Epithelial cell of esophagus (primary cell): ENCODE measurements around the gene USP17L11.
A peak's percentile ranks its signal among the peaks of the same experiment; 100 is the strongest.
"Not testable (repeated sequence)": the region's sequence is repeated elsewhere in the genome, so short reads cannot be mapped to it uniquely, and the experiment has no call there.

Experiments
- DNase-seq: peaks from one replicate; pipeline ENCODE4 v3.0.0; 2010; ENCODE audit warnings: low read depth
- H3K4me3 ChIP-seq: 2 replicates; pipeline ENCODE4 v1.5.1; 2011; ENCODE audit warnings: mild to moderate bottlenecking, low read length, control low read depth

The USP17L11 gene, protein sequence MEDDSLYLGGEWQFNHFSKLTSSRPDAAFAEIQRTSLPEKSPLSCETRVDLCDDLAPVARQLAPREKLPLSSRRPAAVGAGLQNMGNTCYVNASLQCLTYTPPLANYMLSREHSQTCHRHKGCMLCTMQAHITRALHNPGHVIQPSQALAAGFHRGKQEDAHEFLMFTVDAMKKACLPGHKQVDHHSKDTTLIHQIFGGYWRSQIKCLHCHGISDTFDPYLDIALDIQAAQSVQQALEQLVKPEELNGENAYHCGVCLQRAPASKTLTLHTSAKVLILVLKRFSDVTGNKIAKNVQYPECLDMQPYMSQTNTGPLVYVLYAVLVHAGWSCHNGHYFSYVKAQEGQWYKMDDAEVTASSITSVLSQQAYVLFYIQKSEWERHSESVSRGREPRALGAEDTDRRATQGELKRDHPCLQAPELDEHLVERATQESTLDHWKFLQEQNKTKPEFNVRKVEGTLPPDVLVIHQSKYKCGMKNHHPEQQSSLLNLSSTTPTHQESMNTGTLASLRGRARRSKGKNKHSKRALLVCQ

DNA sequence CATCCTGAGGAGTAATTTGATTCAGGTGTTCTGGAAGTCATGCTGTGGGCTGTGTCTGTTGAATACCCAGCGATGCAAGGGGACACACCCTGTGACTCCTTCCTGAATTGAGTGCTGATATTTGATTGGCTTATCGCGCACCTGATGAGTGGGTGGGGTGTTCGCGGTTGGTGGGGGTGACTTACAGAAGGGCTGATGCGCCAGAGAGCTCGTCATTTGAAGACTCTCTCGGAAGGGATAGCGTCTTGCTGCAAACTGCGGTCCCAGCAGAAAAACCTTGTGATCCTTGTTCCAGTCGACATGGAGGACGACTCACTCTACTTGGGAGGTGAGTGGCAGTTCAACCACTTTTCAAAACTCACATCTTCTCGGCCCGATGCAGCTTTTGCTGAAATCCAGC lies at the start of gene USP17L11:
Gene USP17L11 (plus strand): TSS at position 301 of the 400 bp plus-strand sequence. CDS start 0 bp downstream, at position 301.
- not testable (repeated sequence) for DNase-seq, H3K4me3 ChIP-seq

DNA sequence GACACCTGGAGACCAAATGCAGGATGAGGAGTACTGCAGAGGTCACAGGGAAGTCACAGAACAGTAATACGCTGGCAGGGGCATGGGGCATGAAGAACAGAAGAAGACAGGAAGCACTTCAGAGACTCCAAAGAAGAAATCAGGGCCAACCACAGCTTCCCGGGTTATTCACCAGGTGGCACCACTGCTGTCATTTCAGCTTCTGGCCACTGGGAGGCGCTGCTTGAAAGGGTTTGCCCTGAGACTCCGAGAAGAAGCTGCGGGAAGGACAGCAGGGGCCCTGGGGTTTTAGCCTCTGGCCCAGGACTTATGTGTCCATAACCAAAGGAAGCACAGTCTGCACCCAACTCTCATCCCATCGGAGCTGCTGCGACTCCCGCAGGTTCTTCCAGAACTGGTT lies 49.2 kb upstream of the USP17L11 start:
- DNase-seq, H3K4me3 ChIP-seq: not testable (repeated sequence)

DNA sequence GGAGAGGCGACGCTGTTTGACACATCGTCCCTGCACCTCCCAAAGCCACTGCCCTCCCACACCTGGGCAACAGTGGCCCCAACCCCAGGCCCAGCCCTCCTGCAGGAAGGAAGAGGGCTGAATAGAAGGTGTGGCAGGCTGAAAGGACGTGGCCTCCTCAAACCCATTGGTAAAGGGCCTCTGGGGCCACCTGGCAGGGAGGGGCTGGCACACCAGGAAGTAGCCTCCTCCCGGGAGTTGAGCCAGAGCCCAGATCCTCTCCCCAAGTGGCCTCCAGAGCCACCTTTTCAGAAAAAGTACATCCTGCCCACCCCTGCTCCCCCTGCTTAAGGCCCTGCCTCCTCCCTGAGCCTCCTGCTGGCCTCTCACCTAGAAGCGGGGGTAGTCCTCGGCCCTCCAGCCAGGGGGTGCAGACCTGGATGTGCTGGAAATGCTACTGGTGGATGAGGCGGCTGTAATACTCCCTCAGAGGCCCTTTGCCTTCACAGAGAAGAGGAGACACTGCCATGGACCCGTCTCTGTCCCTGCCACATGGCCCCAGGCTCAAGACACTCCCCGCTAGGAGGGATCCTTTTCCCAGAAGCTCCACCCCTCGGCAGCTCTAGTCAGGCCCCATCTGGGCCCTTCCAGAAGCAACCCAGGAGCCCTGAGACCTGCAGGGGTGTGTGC lies 45.3 kb upstream of the USP17L11 start, which contains the start of gene FAM90A26:
Gene FAM90A26 (plus strand): TSS at position 619 of the 669 bp plus-strand sequence. CDS start 2,764 bp downstream, outside the sequence.
- not testable (repeated sequence) for H3K4me3 ChIP-seq, DNase-seq

DNA sequence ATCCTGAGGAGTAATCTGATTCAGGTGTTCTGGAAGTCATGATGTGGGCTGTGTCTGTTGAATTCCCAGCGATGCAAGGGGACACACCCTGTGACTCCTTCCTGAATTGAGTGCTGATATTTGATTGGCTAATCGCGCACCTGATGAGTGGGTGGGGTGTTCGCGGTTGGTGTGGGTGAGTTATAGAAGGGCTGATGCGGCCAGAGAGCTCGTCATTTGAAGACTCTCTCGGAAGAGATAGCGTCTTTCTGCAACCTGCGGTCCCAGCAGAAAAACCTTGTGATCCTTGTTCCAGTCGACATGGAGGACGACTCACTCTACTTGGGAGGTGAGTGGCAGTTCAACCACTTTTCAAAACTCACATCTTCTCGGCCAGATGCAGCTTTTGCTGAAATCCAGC lies 4.8 kb upstream of the USP17L11 start, which contains the start of gene USP17L10:
Gene USP17L10 (plus strand): TSS at position 301 of the 400 bp plus-strand sequence. CDS start 0 bp downstream, at position 301.
- DNase-seq, H3K4me3 ChIP-seq: not testable (repeated sequence)

DNA sequence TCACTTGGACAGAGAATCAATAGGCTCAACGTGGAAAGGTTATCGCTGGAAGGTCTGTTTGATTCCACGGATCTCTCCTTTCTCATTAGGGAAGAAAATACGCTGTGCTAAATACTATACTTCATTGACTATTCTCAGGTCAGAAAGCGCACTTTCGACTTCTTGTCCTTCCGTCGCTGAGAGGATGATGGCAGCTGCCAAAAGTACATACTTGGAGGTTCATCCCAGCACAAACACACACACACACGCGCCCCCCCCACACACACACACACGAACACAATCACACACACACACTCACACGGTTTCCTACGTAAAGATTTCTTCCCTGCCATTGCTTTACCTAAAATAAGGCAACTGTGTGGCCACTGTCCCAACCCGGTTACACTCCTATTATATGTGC lies 504 bp upstream of the USP17L11 start:
- DNase-seq, H3K4me3 ChIP-seq: not testable (repeated sequence)

DNA sequence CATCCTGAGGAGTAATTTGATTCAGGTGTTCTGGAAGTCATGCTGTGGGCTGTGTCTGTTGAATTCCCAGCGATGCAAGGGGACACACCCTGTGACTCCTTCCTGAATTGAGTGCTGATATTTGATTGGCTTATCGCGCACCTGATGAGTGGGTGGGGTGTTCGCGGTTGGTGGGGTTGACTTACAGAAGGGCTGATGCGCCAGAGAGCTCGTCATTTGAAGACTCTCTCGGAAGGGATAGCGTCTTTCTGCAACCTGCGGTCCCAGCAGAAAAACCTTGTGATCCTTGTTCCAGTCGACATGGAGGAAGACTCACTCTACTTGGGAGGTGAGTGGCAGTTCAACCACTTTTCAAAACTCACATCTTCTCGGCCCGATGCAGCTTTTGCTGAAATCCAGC lies 4.6 kb downstream of the USP17L11 start, which contains the start of gene USP17L12:
Gene USP17L12 (plus strand): TSS at position 301 of the 400 bp plus-strand sequence. CDS start 0 bp downstream, at position 301.
- DNase-seq = not testable (repeated sequence)

DNA sequence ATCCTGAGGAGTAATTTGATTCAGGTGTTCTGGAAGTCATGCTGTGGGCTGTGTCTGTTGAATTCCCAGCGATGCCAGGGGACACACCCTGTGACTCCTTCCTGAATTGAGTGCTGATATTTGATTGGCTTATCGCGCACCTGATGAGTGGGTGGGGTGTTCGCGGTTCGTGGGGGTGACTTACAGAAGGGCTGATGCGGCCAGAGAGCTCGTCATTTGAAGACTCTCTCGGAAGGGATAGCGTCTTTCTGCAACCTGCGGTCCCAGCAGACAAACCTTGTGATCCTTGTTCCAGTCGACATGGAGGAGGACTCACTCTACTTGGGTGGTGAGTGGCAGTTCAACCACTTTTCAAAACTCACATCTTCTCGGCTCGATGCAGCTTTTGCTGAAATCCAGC lies 9.4 kb downstream of the USP17L11 start, which contains the start of gene USP17L13:
Gene USP17L13 (plus strand): TSS at position 301 of the 400 bp plus-strand sequence. CDS start 0 bp downstream, at position 301.
- not testable (repeated sequence) for H3K4me3 ChIP-seq, DNase-seq

More for the DNA sequence above, 4.6 kb downstream of the USP17L11 start, which contains the start of gene USP17L12:
- not testable (repeated sequence) for H3K4me3 ChIP-seq

DNA sequence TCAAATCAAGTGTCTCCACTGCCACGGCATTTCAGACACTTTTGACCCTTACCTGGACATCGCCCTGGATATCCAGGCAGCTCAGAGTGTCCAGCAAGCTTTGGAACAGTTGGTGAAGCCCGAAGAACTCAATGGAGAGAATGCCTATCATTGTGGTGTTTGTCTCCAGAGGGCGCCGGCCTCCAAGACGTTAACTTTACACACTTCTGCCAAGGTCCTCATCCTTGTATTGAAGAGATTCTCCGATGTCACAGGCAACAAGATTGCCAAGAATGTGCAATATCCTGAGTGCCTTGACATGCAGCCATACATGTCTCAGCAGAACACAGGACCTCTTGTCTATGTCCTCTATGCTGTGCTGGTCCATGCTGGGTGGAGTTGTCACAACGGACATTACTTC lies 15.0 kb downstream of the USP17L11 start:
- not testable (repeated sequence) for DNase-seq, H3K4me3 ChIP-seq

DNA sequence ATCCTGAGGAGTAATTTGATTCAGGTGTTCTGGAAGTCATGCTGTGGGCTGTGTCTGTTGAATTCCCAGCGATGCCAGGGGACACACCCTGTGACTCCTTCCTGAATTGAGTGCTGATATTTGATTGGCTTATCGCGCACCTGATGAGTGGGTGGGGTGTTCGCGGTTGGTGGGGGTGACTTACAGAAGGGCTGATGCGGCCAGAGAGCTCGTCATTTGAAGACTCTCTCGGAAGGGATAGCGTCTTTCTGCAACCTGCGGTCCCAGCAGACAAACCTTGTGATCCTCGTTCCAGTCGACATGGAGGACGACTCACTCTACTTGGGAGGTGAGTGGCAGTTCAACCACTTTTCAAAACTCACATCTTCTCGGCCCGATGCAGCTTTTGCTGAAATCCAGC lies 18.9 kb downstream of the USP17L11 start, which contains the start of gene USP17L15:
Gene USP17L15 (plus strand): TSS at position 301 of the 400 bp plus-strand sequence. CDS start 0 bp downstream, at position 301.
- not testable (repeated sequence) for DNase-seq, H3K4me3 ChIP-seq

DNA sequence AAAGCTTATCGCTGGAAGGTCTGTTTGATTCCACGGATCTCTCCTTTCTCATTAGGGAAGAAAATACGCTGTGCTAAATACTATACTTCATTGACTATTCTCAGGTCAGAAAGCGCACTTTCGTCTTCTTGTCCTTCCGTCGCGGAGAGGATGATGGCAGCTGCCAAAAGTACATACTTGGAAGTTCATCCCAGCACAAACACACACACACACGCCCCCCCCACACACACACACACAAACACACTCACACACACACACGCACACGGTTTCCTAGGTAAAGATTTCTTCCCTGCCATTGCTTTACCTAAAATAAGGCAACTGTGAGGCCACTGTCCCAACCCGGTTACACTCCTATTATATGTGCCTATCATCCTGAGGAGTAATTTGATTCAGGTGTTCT lies 23.3 kb downstream of the USP17L11 start:
- not testable (repeated sequence) for DNase-seq, H3K4me3 ChIP-seq

DNA sequence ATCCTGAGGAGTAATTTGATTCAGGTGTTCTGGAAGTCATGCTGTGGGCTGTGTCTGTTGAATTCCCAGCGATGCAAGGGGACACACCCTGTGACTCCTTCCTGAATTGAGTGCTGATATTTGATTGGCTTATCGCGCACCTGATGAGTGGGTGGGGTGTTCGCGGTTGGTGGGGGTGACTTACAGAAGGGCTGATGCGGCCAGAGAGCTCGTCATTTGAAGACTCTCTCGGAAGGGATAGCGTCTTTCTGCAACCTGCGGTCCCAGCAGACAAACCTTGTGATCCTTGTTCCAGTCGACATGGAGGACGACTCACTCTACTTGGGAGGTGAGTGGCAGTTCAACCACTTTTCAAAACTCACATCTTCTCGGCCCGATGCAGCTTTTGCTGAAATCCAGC lies 28.4 kb downstream of the USP17L11 start, which contains the start of gene USP17L17:
Gene USP17L17 (plus strand): TSS at position 301 of the 400 bp plus-strand sequence. CDS start 0 bp downstream, at position 301.
- H3K4me3 ChIP-seq, DNase-seq: not testable (repeated sequence)

DNA sequence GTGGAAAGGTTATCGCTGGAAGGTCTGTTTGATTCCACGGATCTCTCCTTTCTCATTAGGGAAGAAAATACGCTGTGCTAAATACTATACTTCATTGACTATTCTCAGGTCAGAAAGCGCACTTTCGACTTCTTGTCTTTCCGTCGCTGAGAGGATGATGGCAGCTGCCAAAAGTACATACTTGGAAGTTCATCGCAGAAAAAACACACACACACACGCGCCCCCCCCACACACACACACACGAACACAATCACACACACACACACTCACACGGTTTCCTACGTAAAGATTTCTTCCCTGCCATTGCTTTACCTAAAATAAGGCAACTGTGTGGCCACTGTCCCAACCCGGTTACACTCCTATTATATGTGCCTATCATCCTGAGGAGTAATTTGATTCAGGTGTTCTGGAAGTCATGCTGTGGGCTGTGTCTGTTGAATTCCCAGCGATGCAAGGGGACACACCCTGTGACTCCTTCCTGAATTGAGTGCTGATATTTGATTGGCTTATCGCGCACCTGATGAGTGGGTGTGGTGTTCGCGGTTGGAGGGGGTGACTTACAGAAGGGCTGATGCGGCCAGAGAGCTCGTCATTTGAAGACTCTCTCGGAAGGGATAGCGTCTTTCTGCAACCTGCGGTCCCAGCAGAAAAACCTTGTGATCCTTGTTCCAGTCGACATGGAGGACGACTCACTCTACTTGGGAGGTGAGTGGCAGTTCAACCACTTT lies 32.9 kb downstream of the USP17L11 start, which contains the start of gene USP17L18:
Gene USP17L18 (plus strand): TSS at position 678 of the 728 bp plus-strand sequence. CDS start 0 bp downstream, at position 678.
- not testable (repeated sequence) for H3K4me3 ChIP-seq
- DNase-seq = peak; percentile 0

DNA sequence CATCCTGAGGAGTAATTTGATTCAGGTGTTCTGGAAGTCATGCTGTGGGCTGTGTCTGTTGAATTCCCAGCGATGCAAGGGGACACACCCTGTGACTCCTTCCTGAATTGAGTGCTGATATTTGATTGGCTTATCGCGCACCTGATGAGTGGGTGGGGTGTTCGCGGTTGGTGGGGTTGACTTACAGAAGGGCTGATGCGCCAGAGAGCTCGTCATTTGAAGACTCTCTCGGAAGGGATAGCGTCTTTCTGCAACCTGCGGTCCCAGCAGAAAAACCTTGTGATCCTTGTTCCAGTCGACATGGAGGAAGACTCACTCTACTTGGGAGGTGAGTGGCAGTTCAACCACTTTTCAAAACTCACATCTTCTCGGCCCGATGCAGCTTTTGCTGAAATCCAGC lies 37.9 kb downstream of the USP17L11 start, which contains the start of gene USP17L19:
Gene USP17L19 (plus strand): TSS at position 301 of the 400 bp plus-strand sequence. CDS start 0 bp downstream, at position 301.
- not testable (repeated sequence) for H3K4me3 ChIP-seq, DNase-seq

DNA sequence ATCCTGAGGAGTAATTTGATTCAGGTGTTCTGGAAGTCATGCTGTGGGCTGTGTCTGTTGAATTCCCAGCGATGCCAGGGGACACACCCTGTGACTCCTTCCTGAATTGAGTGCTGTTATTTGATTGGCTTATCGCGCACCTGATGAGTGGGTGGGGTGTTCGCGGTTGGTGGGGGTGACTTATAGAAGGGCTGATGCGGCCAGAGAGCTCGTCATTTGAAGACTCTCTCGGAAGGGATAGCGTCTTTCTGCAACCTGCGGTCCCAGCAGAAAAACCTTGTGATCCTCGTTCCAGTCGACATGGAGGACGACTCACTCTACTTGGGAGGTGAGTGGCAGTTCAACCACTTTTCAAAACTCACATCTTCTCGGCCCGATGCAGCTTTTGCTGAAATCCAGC lies 42.6 kb downstream of the USP17L11 start, which contains the start of gene USP17L20:
Gene USP17L20 (plus strand): TSS at position 301 of the 400 bp plus-strand sequence. CDS start 0 bp downstream, at position 301.
- H3K4me3 ChIP-seq, DNase-seq: not testable (repeated sequence)

DNA sequence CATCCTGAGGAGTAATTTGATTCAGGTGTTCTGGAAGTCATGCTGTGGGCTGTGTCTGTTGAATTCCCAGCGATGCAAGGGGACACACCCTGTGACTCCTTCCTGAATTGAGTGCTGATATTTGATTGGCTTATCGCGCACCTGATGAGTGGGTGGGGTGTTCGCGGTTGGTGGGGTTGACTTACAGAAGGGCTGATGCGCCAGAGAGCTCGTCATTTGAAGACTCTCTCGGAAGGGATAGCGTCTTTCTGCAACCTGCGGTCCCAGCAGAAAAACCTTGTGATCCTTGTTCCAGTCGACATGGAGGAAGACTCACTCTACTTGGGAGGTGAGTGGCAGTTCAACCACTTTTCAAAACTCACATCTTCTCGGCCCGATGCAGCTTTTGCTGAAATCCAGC lies 47.4 kb downstream of the USP17L11 start, which contains the start of gene USP17L21:
Gene USP17L21 (plus strand): TSS at position 301 of the 400 bp plus-strand sequence. CDS start 0 bp downstream, at position 301.
- DNase-seq, H3K4me3 ChIP-seq: not testable (repeated sequence)
